ENCODE measurements around the gene TFEB. TPM values are rescaled to one million over a fixed set of nuclear protein-coding genes. Genes with fewer than 3 reads are reported as not detected.
A peak's percentile ranks its signal among the peaks of the same experiment; 100 is the strongest.

Gene TFEB
- total and polyA plus RNA-seq, 2 donors from 2014 or later, result 50.7 to 51.0 TPM

DNA sequence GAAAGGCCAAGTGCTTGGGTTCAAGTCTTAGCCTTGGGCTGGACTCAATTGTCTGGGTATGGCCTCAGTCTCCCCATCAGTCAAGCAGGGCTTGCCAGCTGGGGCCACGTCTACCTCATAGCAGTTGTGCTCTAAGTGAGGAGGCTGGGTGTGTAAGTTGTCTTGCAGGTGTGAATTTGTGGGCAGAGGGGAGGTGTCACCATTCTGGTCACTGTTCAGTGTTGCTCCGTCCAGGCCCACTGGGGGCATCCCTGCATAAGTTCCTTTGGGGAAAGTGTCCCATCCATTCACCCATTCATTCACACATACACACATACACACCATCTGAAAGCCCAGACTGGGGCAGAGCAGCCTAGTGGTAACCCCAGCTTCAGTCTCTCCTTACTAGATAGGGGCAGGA is 36.3 kb downstream of the TFEB start:
- intact Hi-C loops (cut with DNase I), result no loop called here
- no peak for DNase-seq
- Histone ChIP-seq H3K27ac (ENCODE audit: low read depth in 2 of 2, low read length in 2 of 2) (peak overlapping the region; percentile 41 to 57), H3K4me3 (ENCODE audit: low read length in 3 of 3) (no peak overlapping the region), H3K9me3 (ENCODE audit: control insufficient read depth in 2 of 3, insufficient read depth in 1 of 3, low read length in 3 of 3) (no peaks in the 10 kb centered on the region), H3K4me1 (ENCODE audit: control insufficient read depth in 2 of 3, insufficient read depth in 2 of 3, low read depth in 1 of 3, low read length in 3 of 3) (peaks cover 0 to 18% (median 11%) of the 10 kb centered on the region in 3 donors), H3K27me3 (ENCODE audit: control insufficient read depth, insufficient read depth, low read length) (no peaks in the 10 kb centered on the region), H3K9ac (ENCODE audit: low read length in 3 of 3) (peak overlapping the region in 1 of 3 donors; percentile 15), H3K36me3 (ENCODE audit: control insufficient read depth in 2 of 3, insufficient read depth in 3 of 3, low read length in 3 of 3) (no peaks in the 10 kb centered on the region)
- no peak for FAIRE-seq
- TF ChIP-seq, protein P1, sequence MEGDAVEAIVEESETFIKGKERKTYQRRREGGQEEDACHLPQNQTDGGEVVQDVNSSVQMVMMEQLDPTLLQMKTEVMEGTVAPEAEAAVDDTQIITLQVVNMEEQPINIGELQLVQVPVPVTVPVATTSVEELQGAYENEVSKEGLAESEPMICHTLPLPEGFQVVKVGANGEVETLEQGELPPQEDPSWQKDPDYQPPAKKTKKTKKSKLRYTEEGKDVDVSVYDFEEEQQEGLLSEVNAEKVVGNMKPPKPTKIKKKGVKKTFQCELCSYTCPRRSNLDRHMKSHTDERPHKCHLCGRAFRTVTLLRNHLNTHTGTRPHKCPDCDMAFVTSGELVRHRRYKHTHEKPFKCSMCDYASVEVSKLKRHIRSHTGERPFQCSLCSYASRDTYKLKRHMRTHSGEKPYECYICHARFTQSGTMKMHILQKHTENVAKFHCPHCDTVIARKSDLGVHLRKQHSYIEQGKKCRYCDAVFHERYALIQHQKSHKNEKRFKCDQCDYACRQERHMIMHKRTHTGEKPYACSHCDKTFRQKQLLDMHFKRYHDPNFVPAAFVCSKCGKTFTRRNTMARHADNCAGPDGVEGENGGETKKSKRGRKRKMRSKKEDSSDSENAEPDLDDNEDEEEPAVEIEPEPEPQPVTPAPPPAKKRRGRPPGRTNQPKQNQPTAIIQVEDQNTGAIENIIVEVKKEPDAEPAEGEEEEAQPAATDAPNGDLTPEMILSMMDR (IDR thresholded peaks at IDR 0.05; ENCODE audit: borderline replicate concordance, extremely low read depth, insufficient read depth), result no peak

DNA sequence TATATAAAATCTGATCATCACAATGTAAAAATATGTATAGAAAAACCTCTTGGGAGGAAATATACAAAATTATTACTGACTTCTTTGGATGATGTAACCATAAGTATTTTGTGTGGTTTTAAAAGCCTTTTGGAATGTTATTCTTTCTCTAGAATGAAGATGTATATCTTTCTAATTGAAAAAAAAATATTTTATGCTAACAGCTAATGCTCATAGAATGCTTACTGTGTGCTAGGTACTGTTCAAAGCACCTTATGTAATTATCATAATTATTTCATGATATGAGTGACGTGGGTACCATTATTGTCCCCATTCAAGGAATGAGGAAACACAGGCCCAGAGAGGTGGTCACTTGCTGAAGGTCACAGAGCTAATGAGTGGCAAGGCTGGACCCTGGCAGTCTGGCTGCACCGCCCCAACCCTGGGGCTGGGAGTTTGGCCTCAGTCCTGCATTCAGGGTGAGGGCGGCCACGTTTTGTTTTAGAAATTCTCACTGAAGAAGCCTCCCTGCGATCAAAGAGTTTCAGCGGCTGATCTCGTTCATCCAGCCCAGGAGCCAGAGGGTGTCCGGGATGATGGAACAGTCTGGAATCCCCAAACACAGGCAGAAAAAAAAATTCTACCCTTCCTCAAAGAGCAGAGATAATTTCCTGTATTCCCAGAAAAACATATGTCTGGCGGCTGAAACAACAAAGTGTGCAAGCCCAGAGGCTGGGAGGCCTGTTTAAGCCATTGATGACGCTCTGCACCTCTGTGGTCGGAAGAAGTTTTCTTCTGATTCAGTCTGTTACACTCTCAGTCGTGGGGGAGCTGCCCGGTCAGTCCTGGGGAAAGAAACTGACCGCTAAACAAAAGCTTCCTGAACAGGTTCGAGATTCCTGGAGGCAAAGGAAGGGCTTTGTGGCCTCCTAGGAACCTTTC is 37.3 kb downstream of the TFEB start:
- FAIRE-seq (no peak), DNase-seq (peak in 2 of 5 donors; percentile 27 to 61)
- intact Hi-C loops (cut with DNase I), result no loop called here
- Histone ChIP-seq H3K9ac (ENCODE audit: low read length in 3 of 3) (peak overlapping the region in 1 of 3 donors; percentile 15), H3K27ac (ENCODE audit: low read depth in 2 of 2, low read length in 2 of 2) (peak overlapping the region; percentile 41 to 57), H3K36me3 (ENCODE audit: control insufficient read depth in 2 of 3, insufficient read depth in 3 of 3, low read length in 3 of 3) (no peaks in the 10 kb centered on the region), H3K27me3 (ENCODE audit: control insufficient read depth, insufficient read depth, low read length) (no peaks in the 10 kb centered on the region), H3K4me3 (ENCODE audit: low read length in 3 of 3) (no peak overlapping the region), H3K4me1 (ENCODE audit: control insufficient read depth in 2 of 3, insufficient read depth in 2 of 3, low read depth in 1 of 3, low read length in 3 of 3) (peaks cover 0 to 21% (median 11%) of the 10 kb centered on the region in 3 donors), H3K9me3 (ENCODE audit: control insufficient read depth in 2 of 3, insufficient read depth in 1 of 3, low read length in 3 of 3) (no peaks in the 10 kb centered on the region)
- TF ChIP-seq, protein P1 (IDR thresholded peaks at IDR 0.05; ENCODE audit: borderline replicate concordance, extremely low read depth, insufficient read depth), result no peak

DNA sequence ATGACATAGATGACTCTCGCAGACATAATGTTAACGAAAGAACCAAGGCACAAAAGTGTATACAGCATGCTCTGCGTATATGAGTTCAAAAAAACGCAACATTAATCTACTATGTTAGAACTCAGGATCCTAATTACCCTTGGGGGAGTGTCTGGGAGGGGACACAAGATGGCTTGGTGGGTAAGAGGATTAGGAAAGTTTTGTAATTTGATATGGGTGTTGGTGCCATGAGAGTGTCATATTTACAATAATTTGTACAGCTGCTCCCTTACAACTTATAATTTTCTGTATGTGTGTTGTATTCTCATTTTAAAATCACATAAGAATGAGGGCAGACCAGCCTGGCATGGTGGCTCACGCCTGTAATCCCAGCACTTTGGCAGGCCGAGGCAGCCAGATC is 38.6 kb downstream of the TFEB start:
- TF ChIP-seq, protein P1 (IDR thresholded peaks at IDR 0.05; ENCODE audit: borderline replicate concordance, extremely low read depth, insufficient read depth), result no peak
- Histone ChIP-seq H3K9me3 (ENCODE audit: control insufficient read depth in 2 of 3, insufficient read depth in 1 of 3, low read length in 3 of 3) (no peaks in the 10 kb centered on the region), H3K4me3 (ENCODE audit: low read length in 3 of 3) (no peak overlapping the region), H3K4me1 (ENCODE audit: control insufficient read depth in 2 of 3, insufficient read depth in 2 of 3, low read depth in 1 of 3, low read length in 3 of 3) (peaks cover 0 to 20% (median 11%) of the 10 kb centered on the region in 3 donors), H3K36me3 (ENCODE audit: control insufficient read depth in 2 of 3, insufficient read depth in 3 of 3, low read length in 3 of 3) (no peaks in the 10 kb centered on the region), H3K27ac (ENCODE audit: low read depth in 2 of 2, low read length in 2 of 2) (no peak overlapping the region), H3K27me3 (ENCODE audit: control insufficient read depth, insufficient read depth, low read length) (no peaks in the 10 kb centered on the region), H3K9ac (ENCODE audit: low read length in 3 of 3) (no peak overlapping the region)
- DNase-seq (peak in 1 of 5 donors; percentile 6), FAIRE-seq (no peak)
- intact Hi-C loops (cut with DNase I), result no loop called here
